CD4-positive, alpha-beta T cell treated with Interleukin-1 beta for 1 hour (primary cell): ENCODE data around the gene CUBN.
A peak's percentile ranks its signal among the peaks of the same experiment; 100 is the strongest.

Experiments
- DNase-seq, 2 donors: peaks; one replicate each; pipeline ENCODE4 v3.0.0-alpha.2; 2020 to 2022

CUBN gene

DNA sequence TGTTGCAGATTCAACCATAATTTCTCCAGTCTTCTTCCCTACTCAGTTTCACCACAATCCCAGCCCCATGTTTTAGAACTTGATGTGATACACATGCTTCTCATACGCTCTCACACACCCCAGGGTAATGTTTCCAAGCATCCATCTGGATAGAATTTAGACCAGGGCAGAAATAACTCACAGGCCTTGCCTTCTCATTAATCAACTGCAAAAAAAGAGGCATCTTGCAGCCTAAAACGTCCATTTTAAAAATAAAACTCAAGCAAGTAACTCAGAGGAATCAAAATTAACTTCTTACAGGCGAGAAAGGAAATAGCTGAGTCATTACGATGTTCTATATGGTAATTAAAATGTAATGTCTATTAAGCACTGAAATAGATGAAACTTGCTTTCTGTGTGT is 185.2 kb downstream of the CUBN start:
- no peak for DNase-seq

DNA sequence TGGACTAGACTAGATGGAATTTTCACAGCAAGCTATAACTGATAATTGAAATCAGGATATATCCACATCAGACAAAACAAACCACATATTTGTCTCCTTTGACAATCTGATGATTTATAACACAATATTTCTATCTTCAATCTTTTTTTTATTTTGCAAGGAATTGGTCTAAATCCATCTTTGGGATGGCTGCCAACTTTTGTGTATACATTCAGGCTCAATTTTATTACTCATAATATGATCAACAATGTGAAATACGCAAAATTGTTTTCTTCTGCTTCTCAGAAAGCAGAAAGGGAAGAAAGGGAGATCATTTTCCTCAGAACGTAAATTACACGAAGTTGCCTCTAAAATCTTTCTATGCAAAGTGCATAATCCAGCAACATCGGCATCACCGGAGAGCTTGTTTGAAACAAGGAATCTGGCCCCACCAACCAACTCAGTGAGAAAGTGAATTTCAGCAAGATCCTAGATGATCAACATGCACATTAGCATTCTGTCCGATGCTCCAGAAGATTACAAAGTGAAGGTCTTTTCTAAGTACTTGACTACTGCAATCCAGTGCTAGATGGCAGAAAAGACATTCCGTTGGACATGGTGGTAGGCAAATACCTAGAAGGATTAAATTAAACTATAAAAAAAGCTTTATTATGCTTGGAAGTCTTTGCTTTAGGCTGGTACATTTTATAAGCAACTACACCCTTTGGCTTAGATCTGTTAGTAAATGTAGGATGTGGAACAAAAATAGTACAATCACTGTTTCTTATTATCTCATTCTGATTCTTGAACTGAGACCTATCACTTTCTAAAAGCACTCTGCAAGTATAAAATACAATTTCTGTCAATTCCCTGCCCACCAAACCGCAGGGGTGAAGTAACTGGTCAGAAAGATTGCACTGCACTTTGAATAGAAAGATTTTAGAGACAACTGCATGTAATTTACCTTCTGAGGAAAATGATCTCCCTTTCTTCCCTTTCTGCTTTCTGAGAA is 186.0 kb downstream of the CUBN start:
- no peak for DNase-seq

DNA sequence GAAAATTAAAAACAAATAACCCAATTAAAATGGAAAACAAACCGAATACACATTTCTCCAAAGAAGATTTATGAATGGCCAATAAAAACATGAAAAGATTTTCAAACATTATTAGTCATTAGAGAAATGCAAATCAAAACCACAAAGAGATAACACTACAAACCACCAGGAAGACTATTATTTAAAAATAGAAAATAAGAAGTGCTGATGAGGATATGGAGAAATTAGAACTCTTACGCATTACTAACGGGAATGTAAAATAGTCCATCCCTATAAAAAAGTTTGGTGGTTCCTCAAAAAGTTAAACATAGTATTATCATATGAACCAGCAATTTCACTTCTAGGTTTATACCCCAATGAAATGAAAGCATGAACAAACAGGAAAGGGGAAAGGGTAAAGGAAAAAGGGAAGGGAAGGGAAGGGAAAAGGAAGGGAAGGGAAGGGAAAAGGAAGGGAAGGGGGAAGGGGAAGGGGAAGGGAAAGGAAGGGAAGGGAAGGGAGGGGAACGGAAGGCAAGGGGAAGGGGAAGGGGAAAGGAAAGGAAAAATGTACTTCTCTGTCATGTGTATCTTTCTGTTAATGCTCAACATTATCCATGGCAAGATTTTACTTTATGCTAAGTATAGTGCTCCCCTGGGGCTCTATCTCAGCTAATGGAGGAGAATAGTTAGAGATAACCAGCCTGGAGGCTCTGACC is 187.1 kb downstream of the CUBN start:
- DNase-seq, result no peak

DNA sequence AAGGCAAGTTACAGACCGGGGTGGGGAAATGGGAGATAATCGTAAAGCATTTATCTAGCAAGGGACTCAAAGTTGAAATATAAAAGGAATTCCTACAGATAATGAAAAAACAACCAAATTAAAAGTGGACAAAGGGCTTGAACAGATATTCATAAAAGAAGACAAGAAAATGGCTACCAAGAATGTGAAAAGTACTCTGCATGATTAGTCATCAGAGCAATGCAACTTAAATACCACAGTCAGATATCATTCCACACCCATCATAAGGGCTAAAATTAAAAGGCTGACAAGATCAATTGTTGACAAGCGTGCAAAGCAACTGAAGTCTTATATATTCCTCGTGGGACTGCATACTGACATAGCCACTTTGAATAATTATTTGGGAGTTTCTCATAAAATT is 187.7 kb downstream of the CUBN start:
- DNase-seq, result no peak

DNA sequence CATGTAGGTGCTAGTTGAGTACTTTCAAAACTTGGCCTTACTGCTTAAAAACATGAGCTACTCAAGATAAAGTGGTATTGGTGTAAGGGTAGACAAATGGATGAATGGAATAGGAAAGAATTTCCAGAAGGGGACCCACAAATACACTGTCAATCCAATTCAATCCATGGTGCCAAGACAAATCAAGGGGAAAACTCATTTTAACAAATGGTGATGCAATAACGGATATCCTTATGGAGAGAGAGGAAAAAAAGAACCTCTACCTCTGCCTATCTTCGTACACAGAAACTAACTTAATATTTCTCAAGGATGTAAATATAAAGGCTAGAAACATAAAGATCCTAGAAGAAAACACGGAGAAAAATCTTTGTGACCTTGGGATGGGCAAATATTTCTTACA is 188.5 kb downstream of the CUBN start:
- DNase-seq, result no peak

DNA sequence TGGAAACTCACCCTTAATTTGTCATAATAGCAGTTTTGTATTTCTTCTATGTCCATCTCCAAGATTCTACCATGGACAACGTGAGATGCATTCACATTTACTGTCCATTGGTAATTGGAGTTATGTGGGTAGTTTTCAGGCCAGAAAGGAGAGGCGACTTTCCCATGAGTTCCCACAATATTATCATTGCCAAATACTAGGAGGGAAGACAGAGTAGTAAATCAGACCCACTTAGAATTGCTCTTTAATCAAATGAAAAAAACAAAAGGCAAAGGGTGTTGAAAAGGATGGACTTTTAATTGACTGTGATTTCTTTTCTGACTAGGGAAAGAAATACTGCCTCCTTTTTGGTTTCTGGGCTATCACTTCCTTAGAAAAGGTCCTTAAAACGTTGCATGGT is 190.7 kb downstream of the CUBN start:
- DNase-seq, result no peak

DNA sequence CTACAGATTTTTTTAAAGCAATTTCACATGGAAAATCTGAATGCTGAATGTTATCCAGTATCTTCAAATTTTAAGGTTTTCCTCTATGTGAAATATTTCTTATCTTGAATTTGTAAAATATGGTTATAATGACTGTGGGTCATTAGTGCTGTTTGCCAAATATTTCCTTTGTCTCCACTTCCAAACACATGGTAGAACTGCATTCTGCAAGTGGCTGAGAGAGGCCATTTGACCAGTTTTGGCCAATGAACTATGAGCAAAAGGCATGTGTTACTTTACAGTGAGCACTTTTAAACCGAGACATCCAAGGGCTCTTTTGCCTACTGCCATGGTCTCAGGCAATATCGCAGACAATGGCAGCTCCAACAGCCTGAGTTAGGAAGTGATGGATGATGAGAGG is 195.2 kb downstream of the CUBN start:
- DNase-seq, result no peak

DNA sequence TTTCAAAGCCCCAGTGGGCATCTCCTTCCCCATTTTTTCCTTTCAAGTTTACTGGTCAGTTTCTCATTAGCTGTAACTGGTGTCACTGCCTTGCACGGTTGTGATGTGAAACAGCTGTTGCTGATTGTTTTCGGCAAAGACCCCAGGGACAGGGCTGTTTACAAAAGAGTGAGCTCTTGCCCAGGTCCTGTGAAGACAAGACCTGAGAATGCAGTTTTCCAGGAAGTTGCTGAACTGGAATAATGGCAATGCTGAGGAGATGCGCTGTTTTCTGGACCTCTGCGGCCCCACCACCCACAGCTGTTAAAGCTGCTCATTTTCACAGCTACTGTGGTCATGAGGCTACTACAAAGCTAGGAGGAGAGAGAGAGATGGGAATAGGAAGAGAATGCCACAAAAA is 195.8 kb downstream of the CUBN start:
- no peak for DNase-seq

DNA sequence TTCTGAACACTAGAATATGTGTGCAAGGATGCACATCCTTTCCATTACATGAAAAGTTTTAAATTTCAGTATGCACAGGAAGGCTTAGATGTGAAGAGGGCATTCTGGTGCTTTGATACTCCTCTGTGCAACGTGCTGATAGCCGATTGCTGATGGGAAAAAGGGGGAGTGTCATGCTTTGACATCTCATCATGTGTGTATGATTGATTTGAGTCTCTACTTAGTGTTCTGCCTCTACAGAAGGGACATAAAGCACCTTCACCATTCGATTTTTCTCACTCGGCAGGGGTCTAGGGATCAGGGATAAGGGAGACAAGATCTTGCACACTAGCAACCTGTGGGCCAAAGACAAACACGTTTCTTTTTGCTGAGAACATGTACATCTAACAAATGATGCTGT is 197.7 kb downstream of the CUBN start:
- DNase-seq, result no peak

DNA sequence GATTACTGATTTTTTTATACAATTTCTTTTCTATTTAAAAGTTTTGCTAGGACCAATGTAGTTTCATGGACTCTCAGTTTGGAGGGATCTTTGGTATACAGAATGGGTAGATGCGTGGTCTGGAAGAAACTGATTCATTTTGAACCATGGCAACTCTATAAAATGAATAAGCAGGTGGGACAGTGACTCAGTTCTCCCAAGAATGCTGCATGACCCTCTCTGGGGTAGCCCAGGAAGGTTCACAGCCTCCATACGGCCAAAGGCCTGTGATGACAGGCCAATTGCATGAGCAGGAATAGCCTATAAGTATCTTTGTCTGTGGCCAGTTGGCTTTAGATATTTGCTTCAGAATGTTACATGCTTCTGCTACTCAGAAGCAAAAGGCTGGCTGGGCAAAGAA is 199.1 kb downstream of the CUBN start:
- DNase-seq, result no peak

DNA sequence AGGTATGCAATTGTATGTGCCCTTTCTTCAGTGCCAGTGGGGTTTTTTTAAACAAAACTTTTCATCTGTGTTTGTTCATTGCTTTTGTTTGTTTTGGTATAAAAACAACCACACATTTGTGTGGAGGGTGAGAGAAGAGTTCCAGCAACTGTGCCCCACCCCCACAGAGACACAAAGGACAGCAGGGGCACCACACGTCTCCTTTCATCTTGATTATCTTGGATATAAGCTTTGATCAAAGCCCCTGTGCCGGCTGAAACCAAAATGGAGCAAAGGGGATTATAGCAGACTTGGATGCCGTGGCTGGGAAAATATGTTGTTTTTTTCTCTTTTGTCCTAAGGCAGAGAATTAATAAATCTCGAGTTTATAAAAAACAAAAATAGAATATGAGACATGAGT is 200.5 kb downstream of the CUBN start:
- DNase-seq, result no peak

DNA sequence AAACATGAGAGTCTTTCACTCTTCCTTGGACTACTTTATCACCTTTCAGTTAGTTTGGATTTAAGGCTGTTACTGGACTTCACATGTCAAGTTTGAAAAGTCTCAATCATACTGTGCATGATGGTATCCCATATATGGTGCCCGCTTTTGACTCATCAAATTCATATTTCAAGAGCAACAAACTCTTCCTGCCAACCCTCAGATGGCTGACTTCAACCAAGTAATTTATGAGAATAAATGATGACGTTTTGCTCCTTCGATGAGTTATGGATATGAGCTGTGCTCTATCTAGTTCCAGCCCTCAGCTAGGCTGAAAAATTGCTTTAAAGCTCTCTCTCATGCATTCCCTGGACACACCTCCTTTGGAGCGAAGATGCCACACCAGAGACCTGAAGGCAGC is 202.1 kb downstream of the CUBN start:
- DNase-seq, result no peak

DNA sequence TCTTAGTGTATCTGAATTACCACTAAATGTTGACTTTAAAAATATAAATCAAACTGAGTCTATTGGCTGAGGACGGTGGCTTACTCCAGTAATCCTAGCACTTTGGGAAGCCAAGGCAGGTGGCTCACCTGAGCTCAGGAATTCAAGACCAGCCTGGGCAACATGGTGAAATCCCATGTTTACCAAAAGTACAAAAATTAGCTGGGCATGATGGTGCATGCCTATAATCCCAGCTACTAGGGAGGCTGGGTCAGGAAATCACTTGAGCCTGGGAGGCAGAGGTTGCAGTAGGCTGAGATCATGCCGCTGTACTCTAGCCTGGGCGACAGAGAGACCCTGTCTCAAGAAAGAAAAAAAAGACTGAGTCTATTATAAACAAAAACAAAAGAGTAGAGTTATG is 205.9 kb downstream of the CUBN start:
- DNase-seq, result no peak

DNA sequence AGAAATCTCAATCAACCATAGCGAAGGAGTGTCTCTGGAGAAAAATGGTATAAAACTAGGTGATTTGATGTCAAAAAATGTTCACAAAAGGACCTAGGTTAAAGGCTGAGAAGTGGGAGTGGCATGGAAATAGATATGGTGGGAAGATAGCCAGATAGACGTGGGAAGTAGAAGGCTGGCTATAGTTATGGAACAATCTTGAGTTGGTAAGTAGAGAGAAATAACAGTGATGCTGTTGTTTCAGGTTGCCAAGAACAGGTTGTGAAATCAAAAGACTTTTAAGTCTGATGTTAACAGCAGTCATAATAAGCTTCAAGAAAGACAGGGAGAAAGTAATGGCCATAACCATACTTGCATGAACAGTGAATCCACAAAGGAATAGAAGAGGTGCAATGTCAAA is 206.3 kb downstream of the CUBN start:
- DNase-seq, result no peak

DNA sequence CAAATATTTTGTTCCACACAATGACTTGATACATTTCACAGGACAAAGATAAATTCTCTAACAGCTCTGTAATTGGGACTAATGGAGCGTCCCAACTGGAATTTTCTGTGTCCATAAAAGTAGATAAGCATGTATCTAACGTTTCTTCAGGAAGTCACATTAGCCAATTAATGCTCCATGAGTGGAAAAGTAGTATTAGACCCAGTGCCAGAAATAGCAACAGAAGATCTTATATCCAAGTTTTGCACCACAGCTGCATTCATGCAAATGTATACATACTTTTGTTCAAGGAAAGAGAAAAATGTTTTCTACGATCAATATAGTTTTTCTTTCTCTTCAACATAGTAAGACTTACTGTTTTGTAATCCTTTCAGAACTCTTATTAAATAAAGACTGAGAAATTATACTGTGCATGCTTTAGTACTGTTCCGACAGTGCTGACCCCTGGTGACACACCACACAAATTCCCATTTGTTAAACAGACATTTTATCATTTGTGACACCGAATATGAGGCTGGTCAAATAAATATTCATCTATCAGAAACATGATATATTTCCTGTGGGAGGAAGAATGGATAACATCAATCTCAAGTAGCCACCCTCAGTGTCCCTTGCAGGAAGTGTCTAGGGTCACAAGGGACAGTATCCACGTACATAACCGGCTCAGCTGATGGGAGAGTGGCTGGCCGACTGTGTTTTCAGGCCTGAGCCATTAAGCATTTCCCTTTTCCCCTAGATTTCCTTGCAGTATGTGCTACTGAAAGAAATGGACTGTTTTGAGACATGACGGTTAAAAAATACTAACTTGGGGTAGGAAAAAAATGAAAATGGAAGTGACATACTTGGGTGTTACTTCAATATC is 210.3 kb downstream of the CUBN start:
- DNase-seq, result no peak

DNA sequence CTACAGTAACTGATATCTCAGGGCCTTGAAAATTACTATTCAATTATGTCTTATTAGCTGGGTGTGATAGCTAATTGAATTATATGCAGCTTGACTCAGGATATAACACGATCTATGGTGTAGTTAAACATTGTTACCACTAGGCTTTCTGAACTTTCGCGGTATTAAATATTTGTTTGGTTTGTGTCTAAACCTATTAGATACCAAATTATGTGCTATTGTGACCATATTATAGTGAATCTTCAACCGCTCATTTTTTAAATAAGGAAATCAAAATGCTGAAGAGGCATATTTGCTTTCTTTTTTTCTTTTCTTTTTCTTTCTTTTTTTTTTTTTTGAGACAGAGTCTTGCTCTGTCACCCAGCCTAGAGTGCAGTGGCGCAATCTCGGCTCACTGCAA is 213.1 kb downstream of the CUBN start:
- no peak for DNase-seq

DNA sequence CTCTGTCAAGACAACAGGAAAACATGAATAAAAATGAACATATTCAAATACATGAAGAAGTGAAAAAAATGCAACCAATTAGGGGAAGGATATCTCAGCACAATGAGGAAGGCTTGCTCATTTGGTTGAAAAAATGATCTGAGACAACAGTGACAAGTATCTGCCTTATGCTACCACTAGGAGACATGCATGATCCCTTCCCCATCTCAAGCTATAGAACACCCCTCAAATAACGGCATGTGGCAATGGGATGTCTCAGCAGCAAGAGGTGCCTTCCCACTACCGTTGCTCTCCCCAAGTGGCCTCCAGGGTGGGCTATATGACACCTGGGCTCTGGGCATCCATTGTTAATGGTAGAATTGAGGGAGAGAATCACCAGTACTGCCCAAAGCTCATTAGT is 214.3 kb downstream of the CUBN start:
- peak in 1 of 2 donors; percentile 7 for DNase-seq

DNA sequence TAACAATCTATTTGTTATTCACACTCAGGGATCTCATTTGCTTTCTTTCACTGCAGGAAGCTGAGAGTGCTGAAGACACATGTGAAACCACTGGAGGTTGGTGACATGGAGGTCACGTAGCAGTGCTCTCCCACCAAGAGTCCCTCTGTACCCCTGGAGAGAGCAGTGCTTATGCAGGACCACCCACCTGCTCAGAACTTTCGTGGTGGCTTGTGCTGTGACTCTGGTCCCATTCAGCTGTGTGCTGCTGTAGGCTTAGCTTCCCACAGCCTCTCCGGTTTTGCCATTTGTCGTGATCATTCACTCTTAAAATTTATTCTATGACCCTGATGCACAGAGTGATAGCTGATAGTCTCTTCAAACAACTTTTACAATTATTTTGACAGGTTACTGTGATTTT is 216.3 kb downstream of the CUBN start:
- DNase-seq, result no peak

DNA sequence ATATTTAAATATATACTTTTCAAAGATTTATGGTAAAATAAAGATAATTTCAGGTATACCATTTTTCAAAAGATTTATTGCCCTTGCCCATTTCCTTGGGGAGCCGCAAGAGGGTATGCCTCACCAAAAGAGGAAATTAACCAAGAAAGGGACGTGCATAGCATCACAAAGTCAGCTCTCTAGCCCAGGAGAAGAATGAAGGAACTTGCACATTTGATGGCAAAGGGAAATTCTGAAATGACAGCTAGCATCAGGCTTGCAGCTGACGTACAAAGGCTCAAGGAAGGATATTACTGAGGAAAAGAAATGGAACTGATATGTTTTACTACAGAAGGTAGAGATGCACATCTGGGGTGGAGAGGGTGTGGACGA is 218.8 kb downstream of the CUBN start:
- peak; percentile 10 to 32 for DNase-seq

DNA sequence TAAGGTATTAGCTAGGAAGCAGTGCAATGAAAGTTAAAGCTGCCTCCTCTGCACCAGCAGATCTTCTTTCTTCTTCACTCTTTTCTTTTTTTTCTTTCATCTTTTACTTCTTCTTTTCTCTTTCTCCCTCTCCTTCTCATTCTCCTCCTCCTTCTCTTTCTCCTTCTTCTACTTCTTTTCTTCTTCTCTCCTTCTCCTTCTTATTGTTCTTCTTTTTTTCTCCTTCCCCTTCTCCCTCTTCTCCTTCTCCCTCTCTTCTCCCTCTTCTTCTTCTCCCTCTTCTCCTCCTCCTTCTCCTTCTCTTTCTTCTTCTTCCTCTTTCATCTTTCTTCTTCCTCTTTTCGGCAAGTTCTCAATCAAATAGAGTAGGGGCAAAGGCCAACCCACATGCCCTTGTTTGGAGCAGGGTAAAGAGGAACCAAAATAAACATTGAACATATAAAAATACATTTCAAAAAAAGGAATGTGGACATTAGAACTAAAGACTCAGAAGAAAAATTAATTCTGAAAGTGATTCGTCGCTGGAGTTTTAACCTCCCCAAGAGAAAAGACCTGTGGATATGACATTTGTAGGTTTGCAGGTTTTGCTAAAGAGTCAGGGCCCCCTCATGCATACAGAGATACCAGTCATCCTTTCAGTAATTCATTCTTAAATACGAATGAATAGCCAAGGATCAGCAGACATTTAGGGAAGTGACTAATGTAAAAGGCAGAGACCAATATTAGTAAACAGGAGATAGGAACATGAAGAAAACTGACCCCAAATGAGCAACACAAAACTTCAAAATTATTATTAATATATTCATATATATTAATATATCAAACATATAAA is 219.4 kb downstream of the CUBN start:
- no peak for DNase-seq

DNA sequence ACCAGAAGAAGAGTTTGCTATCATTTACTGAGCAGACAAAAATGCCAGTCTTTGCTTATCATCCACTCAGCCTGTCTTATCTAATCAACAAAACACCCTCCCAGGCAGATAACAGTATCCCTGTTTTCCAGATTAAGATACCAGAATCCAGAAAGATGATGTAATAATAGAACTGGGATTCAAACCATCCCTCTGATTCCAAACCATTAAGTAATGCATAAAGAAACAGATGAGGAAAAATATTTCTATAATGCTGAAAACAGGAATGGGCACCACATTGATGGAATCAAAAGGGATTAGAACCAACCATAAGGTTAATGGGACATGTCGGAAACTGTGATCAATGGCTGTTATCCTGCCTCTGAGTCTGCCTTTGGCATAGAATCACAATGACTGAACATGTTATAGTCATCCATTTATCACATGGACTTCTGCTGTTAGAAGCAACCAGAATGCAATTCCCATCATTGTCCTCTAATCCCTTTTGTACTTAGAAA is 220.3 kb downstream of the CUBN start:
- no peak for DNase-seq

DNA sequence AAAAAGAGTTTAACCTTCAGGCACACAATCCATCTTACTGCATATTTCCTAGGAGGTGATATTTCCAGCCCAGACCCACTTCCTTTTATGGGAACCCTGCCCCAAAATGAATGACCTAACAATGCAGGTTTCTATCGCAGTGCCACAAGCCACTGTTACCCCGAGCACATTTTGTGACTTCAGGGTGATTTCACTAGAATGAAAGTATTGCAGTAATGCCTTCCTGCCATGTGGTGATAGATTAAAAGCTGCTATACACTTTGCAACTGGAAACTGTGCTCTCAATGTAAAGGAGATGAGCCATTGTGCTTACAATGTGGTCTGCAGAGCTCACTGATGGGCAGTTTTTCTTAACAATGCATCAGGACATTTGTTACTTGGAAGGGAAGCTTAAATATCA is 221.9 kb downstream of the CUBN start:
- no peak for DNase-seq
